IMR-90 (cell line): ENCODE results near the gene VAMP8. TPM values are rescaled to one million over a fixed set of nuclear protein-coding genes. Genes with fewer than 3 reads are reported as not detected.

Experiments
- ATAC-seq: fragments of 200-7000 bp; cut with Tn5 transposase; 2 replicates; pipeline ENCODE4 v1.9.1; 2020; ENCODE audit warnings: low read depth, mild to moderate bottlenecking, moderate library complexity
- BruUV-seq: library from RNA; stranded (reverse); fragments of 400-500 nt; replicated peaks from 2 replicates; lab custom pipeline; 2021; lab: Mats Ljungman, UMichigan
- CTCF ChIA-PET: fragments of 300-600 bp; formaldehyde crosslinking; extraction: SDS; loops from one replicate; lab custom pipeline; 2021; ENCODE audit warnings: antibody characterized with exemption; lab: Yijun Ruan, JAX
- POLR2A ChIA-PET: fragments of 300-600 bp; sonication (Branson Sonifier 250); formaldehyde crosslinking; loops from one replicate; lab custom pipeline; 2022; ENCODE audit warnings: antibody characterized with exemption; ENCODE audit not compliant: unreplicated experiment; lab: Charles Lee
- DNase-seq: peaks from one replicate; pipeline ENCODE4 v3.0.0; 2013
- H2AFZ ChIP-seq: replicated peaks from 2 replicates; pipeline ENCODE3; 2013; ENCODE audit warnings: low read length, mild to moderate bottlenecking; ENCODE audit not compliant: poor library complexity
- H2AK5ac ChIP-seq: 2 replicates; pipeline ENCODE4 v1.6.1; 2013; ENCODE audit warnings: low read depth, low read length, inconsistent platforms
- H2AK9ac ChIP-seq: replicated peaks from 2 replicates; pipeline ENCODE3; 2013; ENCODE audit warnings: mild to moderate bottlenecking, low read depth, low read length, moderate library complexity; ENCODE audit not compliant: poor library complexity
- H2BK120ac ChIP-seq: 2 replicates; pipeline ENCODE4 v1.6.1; 2013; ENCODE audit warnings: low read depth, low read length, inconsistent platforms
- H2BK15ac ChIP-seq: 3 replicates; pipeline ENCODE4 v1.6.1; 2013; ENCODE audit warnings: low read depth, low read length, inconsistent platforms
- H2BK20ac ChIP-seq: 2 replicates; pipeline ENCODE4 v1.6.1; 2013; ENCODE audit warnings: low read depth, mild to moderate bottlenecking, inconsistent platforms, low read length, moderate library complexity
- H2BK5ac ChIP-seq: 2 replicates; pipeline ENCODE4 v1.6.1; 2013; ENCODE audit warnings: mild to moderate bottlenecking, low read depth, low read length, inconsistent platforms; ENCODE audit not compliant: poor library complexity, severe bottlenecking
- H3K14ac ChIP-seq: replicated peaks from 2 replicates; pipeline ENCODE4 v1.6.1; 2013; ENCODE audit warnings: low read depth, low read length, inconsistent platforms
- H3K18ac ChIP-seq: 2 replicates; pipeline ENCODE4 v1.6.1; 2013; ENCODE audit warnings: low read depth, low read length, control low read depth
- H3K23ac ChIP-seq: 2 replicates; pipeline ENCODE4 v1.6.1; 2013; ENCODE audit warnings: low read depth, low read length, inconsistent platforms
- H3K27ac ChIP-seq: 2 replicates; pipeline ENCODE4 v1.5.1; 2013; ENCODE audit warnings: mild to moderate bottlenecking, control low read depth, low read length; ENCODE audit not compliant: insufficient read depth
- H3K27me3 ChIP-seq: 2 replicates; pipeline ENCODE4 v1.6.1; 2013; ENCODE audit warnings: low read length; ENCODE audit not compliant: control insufficient read depth, insufficient read depth
- H3K36me3 ChIP-seq: 2 replicates; pipeline ENCODE4 v1.6.1; 2013; ENCODE audit warnings: low read length, mixed read lengths; ENCODE audit not compliant: control insufficient read depth, insufficient read depth
- H3K4ac ChIP-seq: 2 replicates; pipeline ENCODE4 v1.6.1; 2013; ENCODE audit warnings: low read depth, low read length, inconsistent platforms
- H3K4me1 ChIP-seq: 2 replicates; pipeline ENCODE4 v1.6.1; 2013; ENCODE audit warnings: low read length, mixed read lengths; ENCODE audit not compliant: control insufficient read depth, insufficient read depth
- H3K4me2 ChIP-seq: 2 replicates; pipeline ENCODE4 v1.6.1; 2013; ENCODE audit warnings: low read depth, mild to moderate bottlenecking, control low read depth, low read length, moderate library complexity
- H3K4me3 ChIP-seq: 2 replicates; pipeline ENCODE4 v1.5.1; 2013; ENCODE audit warnings: low read depth, mild to moderate bottlenecking, control low read depth, low read length, moderate library complexity; ENCODE audit not compliant: insufficient read depth
- H3K56ac ChIP-seq: 2 replicates; pipeline ENCODE4 v1.6.1; 2013; ENCODE audit warnings: low read length, inconsistent platforms; ENCODE audit not compliant: insufficient read depth; ENCODE audit errors: extremely low read depth
- H3K79me1 ChIP-seq, 2 experiments: 2 replicates each; pipeline ENCODE4 v1.6.1; 2013; ENCODE audit warnings: low read length in 2 of 2, inconsistent platforms in 1 of 2, low read depth in 1 of 2
- H3K9ac ChIP-seq: 2 replicates; pipeline ENCODE4 v1.6.1; 2013; ENCODE audit warnings: low read depth, low read length, control low read depth
- H3K9me1 ChIP-seq: 2 replicates; pipeline ENCODE4 v1.6.1; 2013; ENCODE audit warnings: low read length, inconsistent platforms; ENCODE audit not compliant: insufficient read depth
- H3K9me3 ChIP-seq: 2 replicates; pipeline ENCODE4 v1.6.1; 2013; ENCODE audit warnings: low read length; ENCODE audit not compliant: control insufficient read depth, insufficient read depth
- H4K20me1 ChIP-seq: 2 replicates; pipeline ENCODE4 v1.6.1; 2013; ENCODE audit warnings: low read length, inconsistent platforms; ENCODE audit not compliant: insufficient read depth
- H4K5ac ChIP-seq: 2 replicates; pipeline ENCODE4 v1.6.1; 2013; ENCODE audit warnings: mild to moderate bottlenecking, low read depth, low read length, control low read depth
- H4K8ac ChIP-seq, 2 experiments: 2 replicates each; pipeline ENCODE4 v1.6.1; 2013; ENCODE audit warnings: low read depth in 2 of 2, low read length in 2 of 2, control low read depth in 1 of 2, inconsistent platforms in 1 of 2
- H4K91ac ChIP-seq: 2 replicates; pipeline ENCODE4 v1.6.1; 2013; ENCODE audit warnings: low read depth, low read length, inconsistent platforms; ENCODE audit not compliant: insufficient read depth
- CEBPB ChIP-seq: IDR thresholded peaks from 2 replicates; pipeline ENCODE4 v1.6.1; 2012; ENCODE audit warnings: low read depth, low read length, improper control_type of control experiment
- MXI1 ChIP-seq: IDR thresholded peaks from 2 replicates; pipeline ENCODE4 v1.6.1; 2012; ENCODE audit warnings: low read depth, mild to moderate bottlenecking, low read length, moderate library complexity, borderline replicate concordance
- WGBS, 2 experiments: methylation state at CpG; one replicate each; pipeline versions ENCODE4 v1.1.5 to v1.1.7; 2013; ENCODE audit warnings: missing lambda C conversion rate in 2 of 2; ENCODE audit not compliant: insufficient read length in 1 of 2; ENCODE audit errors: extremely low coverage in 2 of 2; 5-methylcytosine and 5-hydroxymethylcytosine counted together
- dilution Hi-C: fragments of 300-500 bp; cut with HindIII; formaldehyde crosslinking; loops from one replicate; pipeline ENCODE4 v1.14.3; 2018; ENCODE audit warnings: low sequenced_read_pairs; ENCODE audit not compliant: unreplicated experiment
- in situ Hi-C: fragments of 300-500 bp; cut with MboI; formaldehyde crosslinking; loops from 3 replicates; pipeline ENCODE4 v1.14.3; 2019; ENCODE audit warnings: low sequenced_read_pairs, inconsistent platforms, mixed read lengths
- intact Hi-C: fragments of 100-400 bp; cut with micrococcal nuclease; formaldehyde crosslinking; loops from 2 replicates; pipeline ENCODE4 v1.10.0; 2022
- polyA plus RNA-seq, 3 experiments: library from polyadenylated mRNA; depleted of rRNA; stranded (reverse); fragments of >200 nt; gene quantifications; 2 replicates each; pipeline ENCODE4 v1.2.3, GENCODE V29; 2012; ENCODE audit warnings: low replicate concordance in 1 of 3
- total RNA-seq: library from RNA; depleted of rRNA; stranded (reverse); fragments of >200 nt; gene quantifications from 2 replicates; pipeline ENCODE4 v1.2.3, GENCODE V29; 2012

The VAMP8 gene
- total and polyA plus RNA-seq, 2 of the 4 experiments (the other 2 are of a cell fraction) = 0.90 to 1.9 TPM

- Histone ChIP-seq H3K9ac (no peak overlapping the region; the same call in 1 of the 2 replicates), H3K27ac (peak overlapping the region; percentile 90), H3K36me3 (peaks cover 21% of the 10 kb centered on the region), H3K9me1 (peaks cover 33% of the 10 kb centered on the region), H3K9me3 (no peaks in the 10 kb centered on the region), H2AFZ (no peak overlapping the region), H3K23ac (peak overlapping the region; percentile 26; the same call in 1 of the 2 replicates), H4K91ac (no peak overlapping the region), H2BK5ac (peak overlapping the region; percentile 77), H3K4me1 (peaks cover 25% of the 10 kb centered on the region), H2AK5ac (peak overlapping the region; percentile 71), H3K79me1 (peaks cover 29 to 80% of the 10 kb centered on the region in 2 experiments), H3K27me3 (no peaks in the 10 kb centered on the region), H2BK15ac (no peak overlapping the region), H2AK9ac (no peak overlapping the region), H3K4ac (peak overlapping the region; percentile 47; the same call in 1 of the 2 replicates), H3K18ac (no peak overlapping the region; the same call in 1 of the 2 replicates), H3K14ac (no peak overlapping the region; the same call in 1 of the 2 replicates), H3K4me2 (peak overlapping the region; percentile 78), H4K5ac (0 out of 2 replicates have a peak overlapping the region, but pooled peaks have one; percentile 35), H4K20me1 (peaks cover 11% of the 10 kb centered on the region; the same call in 1 of the 2 replicates), H3K4me3 (no peak overlapping the region), H2BK20ac (peak overlapping the region; percentile 37; the same call in 1 of the 2 replicates), H4K8ac (peak overlapping the region in 1 of 2 experiments; percentile 20; a peak in 1 of 4 replicates), H2BK120ac (peak overlapping the region; percentile 41; the same call in 1 of the 2 replicates), H3K56ac (no peak overlapping the region)
- no TSS peak for BruUV-seq
- DNase-seq (peak; percentile 94), ATAC-seq (peak; percentile 38)
- dilution Hi-C loops = no loop called here
- intact Hi-C loops = no loop called here
- CTCF ChIA-PET = interaction anchor here (1.5 kb wide), 1 partner anchor 32 kb away, joined by 3 read pairs; no protein-coding TSS in a partner anchor
- in situ Hi-C loops = no loop called here
- TF ChIP-seq CEBPB (peak; percentile 39; the same call in 1 of the 2 replicates), MXI1 (no peak)
- POLR2A ChIA-PET = interaction anchor here (0.5 to 2.3 kb wide), 3 partner anchors 10 to 38 kb away, joined by 3 to 14 read pairs (median 3); partner anchors contain the start of gene RNF181
- no CpG with 5 or more reads among the region's 4 CpGs for WGBS, 2 experiments
These were observed 28.2 kb downstream of the VAMP8 start for GRCh38 chr2:85605406-85606115.
